SH-SY5Y (cell line): Measurements from ENCODE around the gene GOLPH3.

ENCODE experiments used
- GATA2 ChIP-seq: IDR thresholded peaks from 2 replicates; pipeline ENCODE4 v1.6.1; 2011; ENCODE audit warnings: mild to moderate bottlenecking, low read depth, low read length
- GATA3 ChIP-seq: IDR thresholded peaks from 2 replicates; pipeline ENCODE4 v1.6.1; 2011; ENCODE audit warnings: low read depth, mild to moderate bottlenecking, low read length, moderate library complexity

The GOLPH3 gene

GRCh38 chr5:32187675-32188074 is 13.6 kb upstream of the GOLPH3 start:
- TF ChIP-seq GATA2 (no peak), GATA3 (no peak)

- no peak for TF ChIP-seq GATA3
- TF ChIP-seq GATA2: no peak
Observed at GRCh38 chr5:32182463-32183063, 8.4 kb upstream of the GOLPH3 start.

GRCh38 chr5:32173267-32174010 is 680 bp downstream of the GOLPH3 start:
- TF ChIP-seq GATA3 (no peak), GATA2 (no peak)

- TF ChIP-seq GATA3 (no peak), GATA2 (no peak)
Observed at GRCh38 chr5:32172923-32173266, 1.2 kb downstream of the GOLPH3 start.

GRCh38 chr5:32170303-32171151 is 3.6 kb downstream of the GOLPH3 start:
- no peak for TF ChIP-seq GATA3
- TF ChIP-seq GATA2: no peak

GRCh38 chr5:32168460-32169033 is 5.6 kb downstream of the GOLPH3 start:
- TF ChIP-seq GATA3: no peak

- TF ChIP-seq GATA2 (no peak), GATA3 (no peak)
Observed at GRCh38 chr5:32165597-32165996, 8.5 kb downstream of the GOLPH3 start.

- no peak for TF ChIP-seq GATA3
- TF ChIP-seq GATA2: no peak
Observed at GRCh38 chr5:32163785-32164184, 10.3 kb downstream of the GOLPH3 start.

- TF ChIP-seq GATA2: no peak
- no peak for TF ChIP-seq GATA3
Observed at GRCh38 chr5:32163053-32163452, 11.1 kb downstream of the GOLPH3 start.

- TF ChIP-seq GATA2 (no peak), GATA3 (no peak)
Observed at GRCh38 chr5:32160228-32160627, 13.9 kb downstream of the GOLPH3 start.

- TF ChIP-seq GATA3: no peak
- TF ChIP-seq GATA2: no peak
Observed at GRCh38 chr5:32159328-32160072, 14.6 kb downstream of the GOLPH3 start.

GRCh38 chr5:32158679-32158975 is 15.5 kb downstream of the GOLPH3 start:
- TF ChIP-seq GATA3 (no peak), GATA2 (no peak)

GRCh38 chr5:32157078-32157477 is 17.0 kb downstream of the GOLPH3 start:
- no peak for TF ChIP-seq GATA3
- TF ChIP-seq GATA2: no peak

- TF ChIP-seq GATA2 (no peak), GATA3 (no peak)
Observed at GRCh38 chr5:32156635-32157034, 17.5 kb downstream of the GOLPH3 start.
